PC-9 (cell line): Measurements from ENCODE around the gene EHMT1. TPM values are rescaled to one million over a fixed set of nuclear protein-coding genes. Genes with fewer than 3 reads are reported as not detected.

ENCODE experiments used
- BruUV-seq: library from RNA; stranded (reverse); fragments of 400-500 nt; replicated peaks from 2 replicates; lab custom pipeline; 2021; lab: Mats Ljungman, UMichigan
- CTCF ChIA-PET: fragments of 300-600 bp; sonication (Branson Sonifier 250); formaldehyde crosslinking; loops from one replicate; lab custom pipeline; 2022; ENCODE audit warnings: antibody characterized with exemption; lab: Charles Lee
- POLR2A ChIA-PET: fragments of 300-600 bp; sonication (Branson Sonifier 250); formaldehyde crosslinking; loops from one replicate; lab custom pipeline; 2022; ENCODE audit warnings: antibody characterized with exemption; ENCODE audit not compliant: unreplicated experiment; lab: Charles Lee
- DNase-seq, 2 experiments: peaks; one replicate each; pipeline versions ENCODE4 v3.0.0 to v3.0.0-alpha.2; 2015 to 2022; ENCODE audit warnings: mixed read lengths in 1 of 2
- H2AFZ ChIP-seq: fragments of 200-600 bp; sonication (generic); 2 replicates; pipeline ENCODE4 v1.8.1; 2017; ENCODE audit warnings: antibody characterized with exemption
- H3F3A ChIP-seq: fragments of 200-600 bp; sonication (generic); 2 replicates; pipeline ENCODE4 v1.8.1; 2017; ENCODE audit warnings: antibody characterized with exemption, mild to moderate bottlenecking, low read depth; ENCODE audit not compliant: insufficient read depth
- H3K27ac ChIP-seq: fragments of 200-600 bp; sonication (generic); 2 replicates; pipeline ENCODE4 v1.6.1; 2016; ENCODE audit warnings: mixed run types
- H3K27me3 ChIP-seq: fragments of 200-600 bp; sonication (generic); 2 replicates; pipeline ENCODE4 v1.6.1; 2016; ENCODE audit warnings: low read depth, mixed run types; ENCODE audit not compliant: insufficient read depth
- H3K36me3 ChIP-seq: fragments of 200-600 bp; sonication (generic); 2 replicates; pipeline ENCODE4 v1.6.1; 2016; ENCODE audit warnings: low read depth, mixed run types
- H3K4me1 ChIP-seq: fragments of 200-600 bp; sonication (generic); replicated peaks from 2 replicates; pipeline ENCODE4 v1.6.1; 2016; ENCODE audit warnings: mixed run types; ENCODE audit not compliant: insufficient read depth
- H3K4me2 ChIP-seq: fragments of 200-600 bp; sonication (generic); 2 replicates; pipeline ENCODE4 v1.6.1; 2017; ENCODE audit warnings: mixed run types
- H3K4me3 ChIP-seq: fragments of 200-600 bp; sonication (generic); 2 replicates; pipeline ENCODE4 v1.6.1; 2016; ENCODE audit warnings: mixed run types
- H3K79me2 ChIP-seq: fragments of 200-600 bp; sonication (generic); 2 replicates; pipeline ENCODE4 v1.6.1; 2017; ENCODE audit warnings: low read depth, mixed run types
- H3K9me2 ChIP-seq: fragments of 200-600 bp; sonication (generic); 2 replicates; pipeline ENCODE4 v1.8.1; 2017; ENCODE audit warnings: mild to moderate bottlenecking; ENCODE audit not compliant: insufficient read depth
- H3K9me3 ChIP-seq: fragments of 200-600 bp; sonication (generic); 2 replicates; pipeline ENCODE4 v1.8.1; 2016; ENCODE audit warnings: low read depth; ENCODE audit not compliant: insufficient read depth
- H4K20me1 ChIP-seq: fragments of 200-600 bp; sonication (generic); 2 replicates; pipeline ENCODE4 v1.8.1; 2017; ENCODE audit not compliant: insufficient read depth
- CTCF ChIP-seq: fragments of 200-600 bp; sonication (generic); conservative IDR thresholded peaks from 2 replicates; pipeline ENCODE4 v1.6.1; 2017; ENCODE audit warnings: mixed run types, antibody characterized with exemption, mild to moderate bottlenecking, moderate library complexity
- EZH2 ChIP-seq: fragments of 200-600 bp; sonication (generic); IDR thresholded peaks from 2 replicates; pipeline ENCODE4 v1.8.0; 2017; ENCODE audit warnings: antibody characterized with exemption, low read depth
- intact Hi-C: fragments of 100-400 bp; cut with micrococcal nuclease; formaldehyde crosslinking; loops from one replicate; pipeline ENCODE4 v1.10.0; 2022; ENCODE audit not compliant: unreplicated experiment
- total RNA-seq: library from RNA; stranded (reverse); gene quantifications from 2 replicates; pipeline ENCODE4 v1.2.3, GENCODE V29; 2021

Gene EHMT1
- total RNA-seq, 1 experiment from 2014 or later: 116 TPM

DNA sequence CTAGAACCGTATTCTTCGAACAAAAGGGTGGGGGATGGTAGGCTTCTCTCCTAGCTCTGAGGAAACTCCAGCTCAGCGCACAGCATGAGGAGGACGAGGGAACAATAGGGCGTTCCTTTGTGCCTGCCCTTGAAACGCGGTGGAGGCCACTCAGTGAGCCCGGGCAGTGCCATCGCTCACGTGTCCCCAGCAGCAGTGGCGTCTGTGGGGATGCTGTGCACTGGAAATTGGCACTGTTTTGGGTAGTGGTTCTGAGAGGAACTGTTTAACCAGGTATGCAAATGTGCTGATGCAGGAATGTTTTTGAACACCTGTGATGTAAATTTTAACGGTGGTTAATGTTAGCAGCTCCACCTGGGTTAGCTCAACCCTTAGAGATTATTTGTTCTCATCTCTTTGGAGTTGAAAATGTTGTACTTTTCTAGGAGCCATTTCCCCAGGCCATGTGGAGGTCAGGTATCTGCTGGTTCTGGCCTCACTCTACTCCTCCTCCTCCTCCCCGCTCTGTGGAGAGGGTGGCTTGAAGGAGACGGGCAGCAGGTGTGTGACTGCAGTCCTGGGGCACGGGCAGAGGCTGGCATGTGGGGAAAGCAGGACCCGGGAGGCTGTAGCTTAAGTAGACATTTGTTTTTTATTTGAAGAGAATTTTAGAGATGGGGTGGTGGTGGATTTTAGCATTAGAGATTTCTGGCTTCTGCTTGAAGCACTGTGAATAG lies 48.3 kb downstream of the EHMT1 start:
- no TSS peak for BruUV-seq
- H2AFZ ChIP-seq: no peak overlapping the region
- no peaks in the 10 kb centered on the region for H3K9me2 ChIP-seq
- no peak overlapping the region for H3K4me3 ChIP-seq
- no peak overlapping the region for H3K27ac ChIP-seq
- no peaks in the 10 kb centered on the region for H3K4me1 ChIP-seq
- H4K20me1 ChIP-seq: peaks cover 35% of the 10 kb centered on the region
- peaks cover 26% of the 10 kb centered on the region for H3K79me2 ChIP-seq
- POLR2A ChIA-PET: no interaction called here
- peaks cover 13% of the 10 kb centered on the region; the same call in 1 of the 2 replicates for H3F3A ChIP-seq
- no peaks in the 10 kb centered on the region for H3K9me3 ChIP-seq
- no peak overlapping the region for H3K4me2 ChIP-seq
- DNase-seq: no peak
- no peaks in the 10 kb centered on the region for H3K27me3 ChIP-seq
- CTCF ChIA-PET: interaction anchor here (0.5 kb wide), 1 partner anchor 75 kb away, joined by 5 read pairs; no protein-coding TSS in a partner anchor
- no peaks in the 10 kb centered on the region for H3K36me3 ChIP-seq
- TF ChIP-seq EZH2: no peak
- TF ChIP-seq CTCF: no peak
- intact Hi-C loops: no loop called here

- H3K9me3 ChIP-seq: no peaks in the 10 kb centered on the region
- no peak overlapping the region for H2AFZ ChIP-seq
- H4K20me1 ChIP-seq: peaks cover 41% of the 10 kb centered on the region
- peaks cover 19% of the 10 kb centered on the region; the same call in 1 of the 2 replicates for H3F3A ChIP-seq
- DNase-seq: no peak
- no peak overlapping the region for H3K4me2 ChIP-seq
- H3K4me3 ChIP-seq: no peak overlapping the region
- no peaks in the 10 kb centered on the region for H3K4me1 ChIP-seq
- H3K27ac ChIP-seq: no peak overlapping the region
- ChIA-PET CTCF (interaction anchor here (0.5 kb wide), 1 partner anchor 344 kb away, joined by 5 read pairs; no protein-coding TSS in a partner anchor), POLR2A (no interaction called here)
- no peaks in the 10 kb centered on the region for H3K27me3 ChIP-seq
- intact Hi-C loops: no loop called here
- TF ChIP-seq CTCF (no peak), EZH2 (no peak)
- BruUV-seq: no TSS peak
- H3K36me3 ChIP-seq: no peaks in the 10 kb centered on the region
- peaks cover 23% of the 10 kb centered on the region for H3K79me2 ChIP-seq
- H3K9me2 ChIP-seq: no peaks in the 10 kb centered on the region
Observed at GRCh38 chr9:137668203-137668602, 49.4 kb downstream of the EHMT1 start.

- H2AFZ ChIP-seq: no peak overlapping the region
- H3K9me3 ChIP-seq: no peaks in the 10 kb centered on the region
- H3K27ac ChIP-seq: no peak overlapping the region
- peaks cover 46% of the 10 kb centered on the region for H4K20me1 ChIP-seq
- ChIA-PET POLR2A (no interaction called here), CTCF (no interaction called here)
- H3F3A ChIP-seq: peaks cover 19% of the 10 kb centered on the region; the same call in 1 of the 2 replicates
- H3K79me2 ChIP-seq: peaks cover 33% of the 10 kb centered on the region
- intact Hi-C loops: no loop called here
- no peak overlapping the region for H3K4me3 ChIP-seq
- H3K27me3 ChIP-seq: no peaks in the 10 kb centered on the region
- no peaks in the 10 kb centered on the region for H3K36me3 ChIP-seq
- BruUV-seq: no TSS peak
- H3K9me2 ChIP-seq: no peaks in the 10 kb centered on the region
- H3K4me1 ChIP-seq: no peaks in the 10 kb centered on the region
- DNase-seq: no peak
- no peak overlapping the region for H3K4me2 ChIP-seq
- TF ChIP-seq EZH2: no peak
- TF ChIP-seq CTCF: no peak
Observed at GRCh38 chr9:137669261-137669672, 50.5 kb downstream of the EHMT1 start.
